T47D (cell line): ENCODE data around the gene TOR4A.

Source experiments
- DNase-seq, 2 experiments: peaks; one replicate each; pipeline versions ENCODE4 v3.0.0 to v3.0.0-alpha.2; 2011 to 2012; ENCODE audit warnings: low read depth in 1 of 2, low spot score in 1 of 2
- JUND ChIP-seq: IDR thresholded peaks from 2 replicates; pipeline ENCODE4 v1.6.1; 2012; ENCODE audit warnings: low read depth
- in situ Hi-C: cut with HindIII; loops from 2 replicates; pipeline ENCODE4 v1.10.0; 2016; ENCODE audit warnings: low sequenced_read_pairs, low pct_unique_long_range_greater_than_20kb

Gene TOR4A

DNA sequence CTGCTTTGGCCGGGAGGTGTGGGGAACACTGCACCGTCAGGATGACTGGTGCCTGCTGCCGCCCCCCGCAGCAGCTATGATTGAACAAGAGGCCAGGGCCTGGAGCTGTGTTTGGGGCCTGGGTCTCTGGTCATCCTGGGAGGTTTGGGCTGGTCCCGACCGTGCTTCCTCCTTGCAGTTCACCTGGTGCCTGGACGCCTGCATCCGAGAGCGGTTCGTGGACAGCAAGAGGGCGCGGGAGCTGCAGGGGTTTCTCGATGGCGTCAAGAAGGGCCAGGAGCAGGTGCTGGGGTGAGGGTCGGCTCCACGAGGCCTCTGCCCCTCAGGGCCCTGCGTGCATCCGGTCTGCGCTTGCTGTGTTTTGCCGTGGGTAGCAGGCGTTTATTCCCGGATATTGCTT lies 13.5 kb upstream of the TOR4A start:
- no peak for TF ChIP-seq JUND
- DNase-seq = no peak
- in situ Hi-C loops = no loop called here

DNA sequence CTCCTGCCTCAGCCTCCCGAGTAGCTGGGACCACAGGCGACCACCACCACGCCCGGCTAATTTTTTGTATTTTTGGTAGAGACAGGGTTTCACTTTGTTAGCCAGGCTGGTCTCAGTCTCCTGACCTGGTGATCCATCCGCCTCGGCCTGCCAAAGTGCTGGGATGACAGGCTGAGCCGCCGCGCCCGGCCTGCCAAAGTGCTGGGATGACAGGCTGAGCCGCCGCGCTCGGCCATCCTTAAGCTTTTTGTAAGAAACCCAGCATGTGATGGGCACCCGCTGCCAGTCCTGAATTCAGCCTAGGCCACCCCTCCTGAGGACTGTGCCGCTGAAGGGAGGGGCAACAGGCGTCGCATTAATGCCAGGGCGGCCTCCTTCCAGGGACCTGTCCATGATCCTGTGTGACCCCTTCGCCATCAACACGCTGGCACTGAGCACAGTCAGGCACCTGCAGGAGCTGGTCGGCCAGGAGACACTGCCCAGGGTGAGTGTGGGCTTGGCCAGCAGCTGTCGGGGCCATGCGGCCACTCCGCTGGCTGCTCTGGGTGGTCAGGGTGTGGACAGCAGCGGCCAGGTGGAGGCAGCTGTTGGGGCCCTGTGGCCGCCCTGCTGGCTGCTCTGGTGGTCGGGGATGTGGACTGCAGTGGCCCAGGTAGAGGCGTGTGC lies 11.9 kb upstream of the TOR4A start:
- in situ Hi-C loops = no loop called here
- no peak for DNase-seq
- no peak for TF ChIP-seq JUND

DNA sequence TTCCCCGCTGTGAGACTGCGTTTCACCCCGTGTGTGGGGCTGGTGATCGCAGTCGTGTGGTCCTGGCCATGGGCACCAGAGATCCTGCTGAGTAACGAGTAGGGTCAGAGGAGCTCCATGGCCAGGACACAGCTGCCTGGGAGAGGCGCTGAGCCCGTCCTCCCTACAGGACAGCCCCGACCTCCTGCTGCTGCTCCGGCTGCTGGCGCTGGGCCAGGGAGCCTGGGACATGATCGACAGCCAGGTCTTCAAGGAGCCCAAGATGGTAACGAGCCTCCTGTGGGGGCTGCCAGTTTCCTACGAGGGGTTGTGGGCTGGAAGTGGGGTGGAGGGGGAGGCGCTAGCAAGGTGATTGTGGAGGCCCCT lies 11.4 kb upstream of the TOR4A start:
- TF ChIP-seq JUND = no peak

DNA sequence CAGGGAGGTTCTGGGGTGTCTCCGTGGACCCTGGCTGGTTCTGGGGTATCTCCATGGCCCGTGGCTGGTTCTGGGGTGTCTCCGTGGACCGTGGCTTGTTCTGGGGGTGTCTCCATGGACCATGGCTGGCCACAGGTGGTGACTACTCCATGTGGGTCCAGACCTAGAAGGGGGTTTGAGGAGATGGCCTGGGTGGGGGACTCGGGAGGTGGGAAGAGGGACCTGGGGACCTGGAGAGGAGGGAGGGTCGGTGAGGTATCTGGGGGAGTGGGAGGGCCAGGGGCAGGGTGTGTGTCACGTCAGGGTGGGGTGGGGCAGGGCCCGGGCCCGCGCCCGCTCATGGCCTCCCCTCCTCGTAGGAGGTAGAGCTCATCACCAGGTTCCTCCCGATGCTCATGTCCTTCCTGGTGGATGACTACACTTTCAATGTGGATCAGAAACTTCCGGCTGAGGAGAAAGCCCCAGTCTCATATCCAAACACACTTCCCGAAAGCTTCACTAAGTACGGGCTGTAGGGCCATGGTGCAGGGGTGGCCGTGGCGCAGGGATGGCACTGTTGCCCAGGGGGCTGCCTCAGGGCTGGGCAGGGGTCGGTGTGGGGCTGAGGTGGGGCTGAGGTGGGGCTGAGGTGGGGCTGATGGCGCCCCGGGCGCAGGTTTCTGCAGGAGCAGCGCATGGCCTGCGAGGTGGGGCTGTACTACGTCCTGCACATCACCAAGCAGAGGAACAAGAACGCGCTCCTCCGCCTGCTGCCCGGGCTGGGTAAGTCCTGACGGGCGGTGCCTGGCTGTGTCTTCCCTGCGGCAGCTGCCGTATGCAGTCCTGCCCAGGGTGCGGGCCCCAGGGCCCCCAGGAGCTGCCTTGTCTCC lies 10.7 kb upstream of the TOR4A start:
- no peak for DNase-seq
- in situ Hi-C loops = no loop called here
- TF ChIP-seq JUND = no peak

More for the DNA sequence above, 11.4 kb upstream of the TOR4A start:
- DNase-seq = no peak
- in situ Hi-C loops = no loop called here

DNA sequence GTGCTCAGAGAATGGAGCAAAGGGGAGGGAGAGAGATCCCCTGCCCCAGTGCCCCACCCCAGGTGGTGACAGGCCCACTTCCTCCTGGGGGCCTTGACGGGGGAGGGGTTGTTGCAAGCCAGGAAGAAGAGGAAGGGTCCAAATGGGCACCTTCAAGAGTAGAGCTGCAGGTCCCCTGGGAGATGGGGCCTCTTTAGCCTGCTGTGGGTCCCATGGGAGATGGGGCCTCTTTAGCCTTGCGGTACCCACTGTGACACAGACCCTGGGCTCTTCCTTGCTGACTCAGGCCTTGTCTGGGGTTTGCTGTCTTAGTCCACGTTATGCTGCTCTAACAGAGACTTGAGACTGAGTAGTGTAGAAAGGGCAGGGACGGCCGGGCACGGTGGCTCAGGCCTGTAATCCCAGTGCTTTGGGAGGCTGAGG lies 9.6 kb upstream of the TOR4A start:
- in situ Hi-C loops = no loop called here
- DNase-seq = no peak
- no peak for TF ChIP-seq JUND

DNA sequence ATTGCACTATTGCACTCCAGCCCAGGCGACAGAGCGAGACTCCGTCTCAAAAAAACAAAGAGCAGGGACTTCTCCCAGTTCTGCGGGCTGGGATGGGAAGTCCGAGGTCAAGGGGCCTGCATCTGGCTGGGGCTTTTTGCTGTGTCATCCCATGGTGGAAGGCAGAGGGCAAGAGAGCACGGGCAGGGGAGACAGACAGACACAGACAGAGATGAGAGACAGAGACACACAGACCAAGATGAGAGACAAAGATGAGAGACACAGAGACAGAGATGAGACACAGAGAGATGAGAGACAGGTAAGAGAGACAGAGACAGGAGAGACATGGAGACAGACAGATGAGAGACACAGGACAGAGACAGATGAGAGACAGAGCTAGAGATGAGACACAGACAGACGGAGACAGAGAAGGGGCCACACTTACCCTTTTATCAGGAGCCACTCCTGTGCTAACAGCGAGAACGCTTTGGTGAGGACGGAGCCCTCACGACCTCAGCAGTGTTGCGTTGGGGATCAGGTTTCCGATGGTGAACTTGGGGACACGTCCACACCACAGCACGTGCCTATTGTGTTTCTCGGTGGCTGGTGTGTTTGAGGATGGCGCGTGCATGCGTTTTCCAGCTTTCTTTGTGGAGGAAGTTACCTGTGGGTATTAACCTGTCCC lies 8.9 kb upstream of the TOR4A start:
- no peak for DNase-seq
- in situ Hi-C loops = no loop called here

DNA sequence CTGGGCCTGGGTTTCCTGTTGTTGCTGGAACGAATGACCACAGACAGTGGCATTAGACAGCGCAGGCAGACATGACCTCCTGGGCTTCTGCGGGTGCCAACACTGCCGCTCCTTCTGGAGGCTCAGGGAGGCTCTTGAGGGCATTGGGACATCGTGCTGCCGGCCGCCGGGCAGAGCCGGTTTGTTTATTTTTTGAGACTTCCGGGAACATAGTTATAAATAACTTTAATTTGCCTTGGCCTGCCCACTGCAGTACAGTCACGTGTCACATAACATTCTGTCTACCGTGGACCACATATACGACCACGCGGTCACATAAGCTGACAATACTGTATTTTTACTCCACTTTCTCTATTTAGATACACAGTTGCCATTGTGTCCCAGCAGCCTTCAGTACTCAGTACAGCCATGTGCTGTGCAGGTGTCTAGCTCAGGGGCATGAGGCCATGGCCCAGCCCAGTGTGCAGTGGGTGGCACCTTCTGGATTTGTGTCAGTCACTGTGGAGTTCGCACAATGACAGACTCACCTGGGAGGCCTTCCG lies 8.2 kb upstream of the TOR4A start:
- TF ChIP-seq JUND = no peak
- DNase-seq = peak; percentile 88 to 93
- in situ Hi-C loops = no loop called here

More for the DNA sequence above, 8.9 kb upstream of the TOR4A start:
- no peak for TF ChIP-seq JUND

DNA sequence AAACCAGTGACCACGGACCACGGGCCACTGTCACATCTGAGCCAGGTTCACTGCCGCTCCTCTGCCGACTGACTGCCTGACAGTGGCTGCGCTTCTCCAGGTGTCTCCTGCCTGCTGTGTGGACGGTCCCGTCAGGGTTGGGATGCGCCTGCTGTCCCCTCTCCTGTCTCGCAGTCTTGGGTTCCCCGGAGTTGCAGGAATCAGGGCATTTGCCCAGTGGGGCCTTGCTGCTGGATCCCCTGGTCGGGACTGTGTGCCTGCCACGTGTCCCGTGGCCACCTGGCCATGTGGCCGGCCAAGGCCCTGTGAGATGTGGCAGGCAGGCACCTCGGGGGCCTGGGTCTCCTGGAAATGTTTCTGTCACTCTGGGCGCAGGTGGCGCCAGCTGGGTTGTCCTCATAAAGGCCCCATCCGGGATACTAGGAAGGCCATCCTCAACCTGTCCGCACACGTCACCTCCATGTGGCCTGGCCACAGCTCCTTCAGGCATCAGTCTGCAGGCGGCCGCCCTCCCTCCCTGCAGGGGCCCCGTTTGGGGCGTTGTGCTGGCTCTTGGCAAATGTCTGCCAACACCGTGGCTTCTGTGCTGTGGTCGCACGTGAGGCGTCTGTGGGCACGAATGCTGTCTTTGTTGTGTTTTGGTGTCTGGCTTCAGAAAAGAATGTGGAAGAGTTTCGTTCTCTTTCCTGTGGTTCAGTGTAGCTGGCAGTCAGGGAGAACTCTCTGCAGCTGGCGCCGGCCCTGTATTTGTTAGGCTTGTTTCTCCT lies 6.4 kb upstream of the TOR4A start:
- in situ Hi-C loops = no loop called here
- no peak for TF ChIP-seq JUND
- no peak for DNase-seq

DNA sequence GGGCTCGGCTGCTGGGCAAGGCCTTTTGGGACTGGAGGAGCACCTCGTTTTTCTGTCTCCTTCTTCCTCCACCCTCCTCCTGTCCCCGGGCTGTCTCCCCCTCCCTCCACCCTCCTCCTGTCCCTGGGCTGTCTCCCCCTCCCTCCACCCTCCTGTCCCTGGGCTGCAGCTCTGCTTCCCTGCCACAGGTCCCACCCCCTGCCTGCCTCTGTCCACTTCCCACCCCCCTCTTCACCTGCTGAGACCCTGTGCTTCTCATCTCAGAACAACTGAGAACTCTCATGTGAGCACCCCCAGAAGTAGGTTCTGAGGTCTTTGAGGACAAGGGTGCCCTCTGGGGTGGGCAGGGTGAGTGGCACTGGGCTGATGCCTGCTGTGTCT lies 5.8 kb upstream of the TOR4A start:
- in situ Hi-C loops = no loop called here
- no peak for TF ChIP-seq JUND
- DNase-seq = no peak

DNA sequence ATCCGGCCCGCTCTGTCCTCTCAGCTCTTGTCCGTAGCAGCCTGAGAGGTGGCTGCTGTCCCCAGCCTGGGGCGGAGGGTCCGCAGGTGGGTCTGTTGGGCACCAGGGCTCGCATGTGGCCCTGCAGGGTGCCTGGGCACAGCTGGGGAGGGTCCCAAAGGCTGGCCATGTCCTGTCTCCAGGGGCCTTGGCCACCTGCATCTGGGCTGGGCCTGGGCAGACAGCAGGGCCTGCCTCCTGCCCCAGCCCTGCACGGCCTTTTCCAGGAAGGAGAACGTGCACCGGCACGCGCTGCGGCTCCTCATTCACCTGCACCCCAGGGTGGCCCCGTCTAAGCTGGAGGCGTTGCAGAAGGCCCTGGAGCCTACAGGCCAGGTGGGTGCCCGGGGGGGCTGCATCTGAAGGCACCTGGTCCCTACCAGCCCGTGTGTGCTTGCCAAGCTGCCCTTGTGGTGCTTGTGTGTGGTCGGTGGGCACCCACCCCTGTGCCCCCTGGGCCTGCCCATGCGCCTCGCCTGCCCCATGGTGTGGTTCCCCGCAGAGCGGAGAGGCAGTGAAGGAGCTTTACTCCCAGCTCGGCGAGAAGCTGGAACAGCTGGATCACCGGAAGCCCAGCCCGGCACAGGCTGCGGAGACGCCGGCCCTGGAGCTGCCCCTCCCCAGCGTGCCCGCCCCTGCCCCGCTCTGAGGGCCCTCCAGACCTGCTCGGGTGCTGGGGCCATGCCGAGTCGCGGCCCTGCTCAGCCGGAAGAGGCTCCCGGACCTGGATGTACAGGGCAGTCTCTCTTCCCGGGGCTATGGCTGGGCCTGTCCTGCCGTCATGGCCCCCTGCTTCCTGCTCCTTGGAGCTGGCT lies 5.1 kb upstream of the TOR4A start:
- DNase-seq = no peak
- in situ Hi-C loops = no loop called here

DNA sequence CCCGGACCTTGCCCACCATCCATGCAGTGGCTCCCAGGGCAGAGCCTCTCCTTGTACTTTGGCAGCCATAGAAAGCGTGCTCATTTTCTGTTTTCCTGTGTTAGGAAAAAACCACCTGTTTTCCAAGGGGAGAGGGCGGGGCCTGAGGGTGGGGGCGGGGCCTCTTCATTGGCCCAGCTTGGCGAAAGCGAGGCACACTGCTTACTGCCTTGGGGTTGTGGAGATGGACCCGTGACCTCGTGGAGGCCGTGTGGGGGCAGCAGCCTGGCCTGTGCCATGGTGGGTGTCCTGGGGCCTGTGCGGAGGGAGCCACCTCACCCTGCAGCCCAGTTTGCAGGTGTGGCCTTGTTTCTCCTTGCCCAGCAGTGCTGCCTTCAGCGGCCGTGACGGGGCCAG lies 4.4 kb upstream of the TOR4A start:
- in situ Hi-C loops = no loop called here
- no peak for TF ChIP-seq JUND

More for the DNA sequence above, 5.1 kb upstream of the TOR4A start:
- no peak for TF ChIP-seq JUND

More for the DNA sequence above, 4.4 kb upstream of the TOR4A start:
- DNase-seq = peak; percentile 48 to 67
